Uterus (tissue), 4 donors: ENCODE results near the gene KIRREL3. TPM values are rescaled to one million over a fixed set of nuclear protein-coding genes. Genes with fewer than 3 reads are reported as not detected.

Experiments
- DNase-seq, 2 donors: peaks; one replicate each; pipeline ENCODE4 v3.0.0-alpha.2; 2019 to 2020
- H3K27ac ChIP-seq, 2 donors: fragments of 200-600 bp; sonication (generic); 1 replicate in 1 of 2; 2 replicates in 1 of 2; pipeline ENCODE4 v1.5.1; 2016 to 2018
- H3K27me3 ChIP-seq, 2 donors: fragments of 200-600 bp; sonication (generic); one replicate each; pipeline ENCODE4 v1.5.1; 2018 to 2019; ENCODE audit warnings: control low read depth in 1 of 2
- H3K36me3 ChIP-seq, 2 donors: fragments of 200-600 bp; sonication (generic); one replicate each; pipeline ENCODE4 v1.5.1; 2019; ENCODE audit warnings: control low read depth in 1 of 2
- H3K4me1 ChIP-seq, 2 donors: fragments of 200-600 bp; sonication (generic); one replicate each; pipeline ENCODE4 v1.5.1; 2018 to 2019; ENCODE audit warnings: control low read depth in 1 of 2
- H3K4me3 ChIP-seq, 2 donors: fragments of 200-600 bp; sonication (generic); 1 replicate in 1 of 2; 2 replicates in 1 of 2; pipeline ENCODE4 v1.5.1; 2018 to 2019; ENCODE audit warnings: mild to moderate bottlenecking in 1 of 2
- H3K9me3 ChIP-seq, 2 donors: fragments of 200-600 bp; sonication (generic); one replicate each; pipeline ENCODE4 v1.5.1; 2019; ENCODE audit warnings: control low read depth in 1 of 2
- CTCF ChIP-seq, 4 experiments: fragments of 200-600 bp in 2 of 4; fragments of 450-650 bp in 2 of 4; sonication (generic) in 2 of 4; IDR thresholded peaks; one replicate each; pipeline ENCODE4 v1.5.1; 2016 to 2019; ENCODE audit warnings: antibody characterized with exemption in 4 of 4, mild to moderate bottlenecking in 2 of 4, moderate library complexity in 1 of 4
- POLR2A ChIP-seq, 2 donors: fragments of 450-650 bp; IDR thresholded peaks; one replicate each; pipeline ENCODE4 v1.6.1; 2016; ENCODE audit warnings: antibody characterized with exemption in 2 of 2, mild to moderate bottlenecking in 1 of 2, moderate library complexity in 1 of 2
- intact Hi-C: fragments of 100-400 bp; cut with DNase I; formaldehyde crosslinking; loops from one replicate; pipeline ENCODE4 v1.15.1; 2023; ENCODE audit warnings: low total_unique reads
- total RNA-seq, 4 donors: library from RNA; depleted of rRNA in 3 of 4; stranded (reverse); fragments of >200 nt in 3 of 4; gene quantifications; one replicate each; pipeline versions ENCODE4 v1.1.0 to v1.2.4, GENCODE V29; 2014 to 2023
- donor health status: DM: yes; HTN: yes; CAD: no.

KIRREL3 gene
- total RNA-seq, 4 donors from 2014 or later = 10.0 TPM; not detected in 3

GRCh38 chr11:126596474-126596873, 404.1 kb downstream of the KIRREL3 start:
- Histone ChIP-seq H3K36me3 (no peaks in the 10 kb centered on the region), H3K27ac (no peak overlapping the region), H3K4me3 (no peak overlapping the region), H3K27me3 (no peaks in the 10 kb centered on the region), H3K9me3 (no peaks in the 10 kb centered on the region), H3K4me1 (no peaks in the 10 kb centered on the region)
- no peak for DNase-seq
- TF ChIP-seq CTCF (IDR thresholded peaks at IDR 0.05) (no peak), POLR2A (IDR thresholded peaks at IDR 0.05) (no peak)
- intact Hi-C loops = no loop called here

- no peak for DNase-seq
- TF ChIP-seq CTCF (IDR thresholded peaks at IDR 0.05) (no peak), POLR2A (IDR thresholded peaks at IDR 0.05) (no peak)
- no peaks in the 10 kb centered on the region for H3K4me1 ChIP-seq
- no peak overlapping the region for H3K27ac ChIP-seq
- H3K36me3 ChIP-seq = no peaks in the 10 kb centered on the region
- no peaks in the 10 kb centered on the region for H3K9me3 ChIP-seq
- H3K4me3 ChIP-seq = no peak overlapping the region
- H3K27me3 ChIP-seq = no peaks in the 10 kb centered on the region
- intact Hi-C loops = no loop called here
Measured at GRCh38 chr11:126595560-126595959, 405.0 kb downstream of the KIRREL3 start.

- H3K27ac ChIP-seq = no peak overlapping the region
- H3K4me1 ChIP-seq = no peaks in the 10 kb centered on the region
- H3K4me3 ChIP-seq = no peak overlapping the region
- intact Hi-C loops = no loop called here
- no peak for TF ChIP-seq CTCF (IDR thresholded peaks at IDR 0.05)
- no peak for TF ChIP-seq POLR2A (IDR thresholded peaks at IDR 0.05)
- H3K9me3 ChIP-seq = no peaks in the 10 kb centered on the region
- H3K27me3 ChIP-seq = no peaks in the 10 kb centered on the region
- H3K36me3 ChIP-seq = no peaks in the 10 kb centered on the region
- DNase-seq = no peak
Measured at GRCh38 chr11:126594921-126595367, 405.6 kb downstream of the KIRREL3 start.

- Histone ChIP-seq H3K4me3 (no peak overlapping the region), H3K4me1 (no peaks in the 10 kb centered on the region), H3K36me3 (no peaks in the 10 kb centered on the region), H3K27me3 (no peaks in the 10 kb centered on the region), H3K27ac (no peak overlapping the region), H3K9me3 (no peaks in the 10 kb centered on the region)
- DNase-seq = no peak
- intact Hi-C loops = no loop called here
- TF ChIP-seq CTCF (IDR thresholded peaks at IDR 0.05) (no peak), POLR2A (IDR thresholded peaks at IDR 0.05) (no peak)
Measured at GRCh38 chr11:126592496-126593410, 407.8 kb downstream of the KIRREL3 start.

GRCh38 chr11:126591966-126592489, 408.5 kb downstream of the KIRREL3 start:
- Histone ChIP-seq H3K9me3 (no peaks in the 10 kb centered on the region), H3K27me3 (no peaks in the 10 kb centered on the region), H3K27ac (no peak overlapping the region), H3K36me3 (no peaks in the 10 kb centered on the region), H3K4me3 (no peak overlapping the region), H3K4me1 (no peaks in the 10 kb centered on the region)
- intact Hi-C loops = no loop called here
- TF ChIP-seq CTCF (IDR thresholded peaks at IDR 0.05) (no peak), POLR2A (IDR thresholded peaks at IDR 0.05) (no peak)
- DNase-seq = no peak
